Stimulated activated CD8-positive, alpha-beta memory T cell treated with anti-CD3 and anti-CD28 coated beads, Interleukin-12 subunit alpha, Interleukin-12 subunit beta, amount 100 ng/mL, for 4 hours (primary cell): ENCODE data around the gene COL6A1.
"Not testable (repeated sequence)": the region's sequence is repeated elsewhere in the genome, so short reads cannot be mapped to it uniquely, and the experiment has no call there.

ENCODE experiments used
- DNase-seq: peaks from one replicate; pipeline ENCODE4 v3.0.0-alpha.2; 2020; ENCODE audit warnings: low read depth

COL6A1 gene

DNA sequence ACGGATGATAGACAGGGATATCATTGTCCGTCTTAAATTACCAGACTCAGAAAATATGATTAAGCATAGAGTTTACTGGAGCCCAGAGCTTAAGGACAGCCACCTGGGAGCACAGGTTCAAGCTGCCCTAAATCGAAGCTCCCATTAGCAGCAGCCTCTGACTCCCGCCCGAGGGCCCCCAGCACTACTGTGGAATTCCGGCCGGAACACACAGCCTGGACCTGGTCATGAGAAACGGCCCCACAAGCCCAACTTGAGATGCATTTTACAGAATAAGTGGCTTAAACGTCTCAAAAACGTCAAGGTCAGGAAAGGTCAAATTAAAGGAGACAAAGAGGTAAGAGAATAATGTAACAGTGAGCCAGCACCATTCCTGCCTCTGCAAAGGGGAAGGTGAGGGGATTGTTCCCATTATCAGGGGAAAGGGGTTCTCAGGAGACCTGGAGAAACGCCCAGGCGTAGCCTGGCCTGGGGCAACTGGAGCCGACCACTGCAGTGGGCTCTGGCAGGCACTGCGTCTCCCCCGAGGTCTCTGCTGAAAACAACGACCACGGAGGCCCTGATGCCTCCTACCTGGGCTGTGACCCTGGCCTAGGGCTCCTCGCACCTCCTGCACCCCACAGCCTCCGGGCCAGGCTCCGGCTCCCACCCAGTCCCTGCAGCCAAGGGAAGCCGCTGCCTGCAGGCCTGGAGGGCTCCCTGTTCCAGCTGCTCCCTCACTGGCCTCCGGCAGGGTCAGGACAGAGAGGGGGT lies 11.5 kb upstream of the COL6A1 start:
- no peak for DNase-seq

DNA sequence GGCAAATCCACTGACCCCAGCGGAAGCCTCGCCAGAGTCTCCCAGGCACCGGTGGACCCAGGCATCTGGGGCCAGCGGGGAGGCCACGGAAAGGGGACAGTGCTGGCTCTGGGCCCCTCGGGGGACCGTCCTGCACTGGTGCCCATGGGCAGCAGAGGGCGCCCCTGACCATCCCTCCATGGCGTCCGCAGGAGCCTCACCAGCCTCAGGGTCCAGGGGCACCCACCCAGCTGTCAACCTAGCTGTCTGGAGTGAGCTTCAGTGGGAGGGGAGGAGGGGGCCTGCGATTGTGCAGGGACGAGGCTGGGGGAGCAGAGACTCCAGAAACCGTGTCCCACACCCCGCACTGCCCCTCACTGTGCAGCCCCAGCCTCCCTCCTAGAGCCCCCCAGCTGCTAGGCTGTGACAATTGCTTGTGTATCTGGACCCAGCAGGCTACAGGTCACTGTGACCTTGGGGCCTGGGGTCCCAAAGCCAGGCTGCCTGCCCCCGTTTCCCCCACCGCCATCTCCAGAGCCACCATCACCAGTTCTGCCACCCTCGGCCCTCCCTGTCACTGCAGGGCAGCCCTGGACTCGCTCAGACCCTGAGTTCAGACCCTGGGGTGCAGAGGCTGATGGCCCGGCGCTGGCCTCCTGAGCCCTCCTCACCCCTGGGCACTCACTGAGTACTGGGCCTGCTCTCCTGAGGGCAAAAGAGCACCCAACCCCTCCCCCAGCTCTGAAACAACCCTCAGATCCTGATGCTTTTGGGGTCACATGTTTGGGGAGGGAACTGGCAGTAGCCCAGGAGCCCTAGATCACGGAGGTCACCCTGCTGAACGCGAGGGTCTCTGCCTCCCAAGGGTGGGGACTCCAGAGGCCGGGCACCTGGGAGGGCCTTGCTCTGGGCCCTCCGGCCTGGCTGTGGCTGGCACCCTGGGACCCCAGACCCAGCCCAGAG lies 10.6 kb upstream of the COL6A1 start:
- DNase-seq, result no peak

DNA sequence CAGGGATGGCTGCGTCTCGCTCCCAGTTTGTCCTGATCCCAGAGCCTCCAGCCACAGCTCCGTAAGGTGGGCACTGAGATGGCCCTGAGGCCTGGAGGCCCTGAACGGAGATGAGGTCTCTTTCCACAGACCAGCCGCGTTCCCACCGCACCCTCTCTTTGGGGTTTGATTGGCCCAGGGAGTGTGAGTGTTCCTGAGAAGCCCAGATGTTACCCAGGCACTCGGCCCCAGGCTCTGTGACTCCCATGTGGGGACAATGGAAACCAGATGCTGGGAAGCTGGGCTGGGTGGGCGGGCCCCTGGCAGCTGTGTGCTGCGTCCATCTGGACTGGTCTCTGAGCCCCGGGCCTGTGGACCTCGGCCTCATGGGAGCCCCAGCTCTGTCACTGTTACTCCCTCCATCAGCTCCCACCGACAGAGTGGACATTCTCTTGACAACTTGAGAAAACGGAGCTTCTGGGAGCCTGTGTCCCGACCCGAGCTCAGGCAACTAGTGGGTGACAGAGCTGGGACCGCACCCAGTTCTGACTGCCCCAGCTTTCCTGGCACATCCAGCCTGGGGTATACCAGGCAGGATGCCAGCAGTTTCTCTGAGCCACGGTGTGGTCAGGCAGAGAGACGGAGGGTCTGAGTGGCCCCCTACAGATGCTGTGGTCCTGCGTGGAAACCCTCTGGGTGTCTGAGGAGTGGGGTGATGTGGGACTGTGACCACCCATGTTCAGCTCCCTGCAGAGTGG lies 9.8 kb upstream of the COL6A1 start:
- no peak for DNase-seq

- DNase-seq, result no peak
Measured at GRCh38 chr21:45972353-45972715, 9.2 kb upstream of the COL6A1 start.

DNA sequence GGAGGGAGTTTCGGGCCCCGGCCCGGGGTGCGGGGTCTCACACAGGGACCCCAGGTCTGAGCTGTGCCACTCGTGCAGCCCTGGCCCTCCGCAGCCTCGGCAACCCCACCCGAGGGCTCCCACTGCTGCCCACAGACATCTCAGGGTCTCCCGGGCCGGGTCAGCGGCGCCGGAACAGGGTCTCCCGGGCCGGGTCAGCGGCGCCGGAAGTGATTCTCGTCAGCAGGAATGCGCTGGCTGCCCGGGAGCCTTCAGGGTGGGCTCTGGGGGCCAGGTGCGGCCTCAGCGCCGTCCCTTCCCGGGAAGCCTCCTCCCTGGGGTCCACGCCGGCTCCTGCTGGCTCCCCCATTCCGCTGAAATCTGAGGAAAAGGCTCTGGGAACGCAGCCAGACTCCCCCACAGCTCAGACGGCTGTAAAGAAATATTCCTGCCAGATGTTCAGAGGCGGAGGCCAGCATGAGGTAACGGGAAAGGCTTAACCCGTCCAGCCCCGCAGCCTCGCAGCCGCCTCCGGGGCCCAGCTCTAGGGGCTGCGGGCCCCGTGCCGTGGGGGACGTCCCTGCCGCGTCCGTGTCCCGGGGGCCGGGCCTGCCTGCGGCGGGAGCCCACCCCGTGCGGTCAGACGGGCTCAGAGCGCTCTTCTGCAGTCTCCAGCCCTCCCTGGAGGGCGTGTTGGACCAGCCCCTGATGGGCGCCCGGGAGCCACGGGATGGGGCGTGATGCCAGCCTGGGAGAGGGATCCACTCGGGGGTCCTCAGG lies 8.7 kb upstream of the COL6A1 start:
- no peak for DNase-seq

- peak; percentile 72 for DNase-seq
Measured at GRCh38 chr21:45973475-45974072, 8.0 kb upstream of the COL6A1 start.

DNA sequence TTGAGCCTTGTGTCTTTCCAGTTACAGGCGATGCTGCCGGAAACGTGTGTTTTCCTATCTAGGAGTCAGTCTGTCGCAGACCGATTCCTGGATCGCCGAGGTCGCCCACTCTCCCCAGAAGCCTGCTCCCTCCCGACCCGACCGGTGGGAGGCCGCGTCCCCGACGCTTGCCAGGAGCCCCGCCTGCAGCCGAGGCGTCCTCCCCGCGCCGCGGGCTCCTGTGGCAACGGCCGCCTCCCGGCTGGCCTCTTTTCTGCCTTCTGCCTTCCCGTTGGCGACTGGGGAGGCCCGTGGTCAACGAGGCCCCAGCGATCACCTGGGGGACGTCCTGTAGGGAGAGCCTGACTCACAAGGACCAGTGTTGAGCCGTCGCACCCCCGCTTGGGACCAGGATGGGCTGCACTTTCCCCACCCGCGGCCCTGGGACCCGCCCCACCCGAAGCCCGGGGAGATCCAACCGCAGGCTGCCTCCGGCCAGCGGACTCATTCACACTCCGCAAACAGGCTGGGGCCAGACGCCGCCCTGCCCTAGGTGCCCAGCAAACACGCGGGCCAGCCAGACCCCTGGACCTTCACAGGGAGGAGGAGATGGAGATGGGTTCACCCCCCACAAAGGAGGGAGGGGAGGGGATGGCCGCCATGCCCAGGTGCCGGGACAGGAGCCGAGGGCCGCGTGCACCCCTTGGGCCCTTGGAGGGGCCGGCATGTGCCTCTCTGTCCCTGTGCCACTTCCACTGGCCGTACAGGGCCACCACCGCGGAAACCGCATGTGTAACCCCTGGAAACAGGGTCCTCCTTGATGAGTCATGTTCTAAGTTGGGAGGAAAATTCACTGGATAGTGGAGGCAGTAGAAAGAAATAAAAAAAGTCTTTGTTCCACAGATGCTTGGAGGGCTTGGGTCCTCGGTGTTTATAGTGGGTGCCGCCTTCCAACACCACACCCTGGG lies 7.2 kb upstream of the COL6A1 start:
- DNase-seq, result no peak

- no peak for DNase-seq
Measured at GRCh38 chr21:45975020-45975666, 6.4 kb upstream of the COL6A1 start.

DNA sequence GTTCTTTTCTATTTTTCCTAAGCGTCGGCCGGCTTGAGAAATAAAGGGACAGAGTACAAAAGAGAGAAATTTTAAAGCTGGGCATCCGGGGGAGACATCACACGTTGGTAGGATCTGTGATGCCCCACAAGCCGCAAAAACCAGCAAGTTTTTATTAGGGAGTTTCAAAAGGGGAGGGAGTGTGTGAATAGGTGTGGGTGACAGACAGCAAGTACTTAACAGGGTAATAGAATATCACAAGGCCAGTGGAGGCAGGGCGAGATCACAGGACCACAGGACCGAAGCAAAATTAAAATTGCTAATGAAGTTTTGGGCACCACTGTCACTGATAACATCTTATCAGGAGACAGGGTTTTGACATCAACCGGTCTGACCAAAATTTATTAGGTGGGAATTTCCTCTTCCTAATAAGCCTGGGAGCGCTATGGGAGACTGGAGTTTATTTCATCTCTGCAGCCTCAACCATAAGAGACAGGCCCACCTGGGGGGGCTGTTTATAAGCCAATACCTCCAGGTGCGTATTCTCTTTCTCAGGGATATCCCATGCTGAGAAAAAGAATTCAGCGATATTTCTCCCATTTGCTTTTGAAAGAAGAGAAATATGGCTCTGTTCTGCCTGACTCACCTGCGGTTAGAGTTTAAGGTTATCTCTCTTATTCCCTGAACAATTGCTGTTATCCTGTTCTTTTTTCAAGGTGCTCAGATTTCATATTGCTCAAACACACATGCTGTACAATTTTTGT lies 5.7 kb upstream of the COL6A1 start:
- DNase-seq, result not testable (repeated sequence)

- DNase-seq, result no peak
Measured at GRCh38 chr21:45976701-45977311, 4.8 kb upstream of the COL6A1 start.

- no peak for DNase-seq
Measured at GRCh38 chr21:45977396-45977795, 4.2 kb upstream of the COL6A1 start.

- no peak for DNase-seq
Measured at GRCh38 chr21:45979141-45979631, 2.4 kb upstream of the COL6A1 start.

DNA sequence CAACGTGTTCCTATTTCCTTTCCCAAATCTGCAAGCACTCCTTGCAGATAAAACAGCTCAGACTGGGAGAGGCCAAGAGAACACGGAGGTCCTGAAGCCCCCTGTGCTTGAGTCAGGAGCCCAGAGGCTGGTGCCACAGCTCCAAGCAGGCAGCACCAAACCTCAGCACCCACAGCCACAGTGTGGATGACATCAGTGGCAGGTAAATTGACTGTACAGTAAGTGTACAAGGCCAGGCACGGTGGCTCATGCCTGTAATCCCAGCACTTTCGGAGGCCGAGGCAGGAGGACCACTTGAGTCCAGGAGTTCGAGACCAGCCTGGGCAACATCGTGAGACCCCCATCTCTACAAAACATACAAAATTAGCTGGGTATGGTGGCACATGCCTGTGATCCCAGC lies 1.9 kb upstream of the COL6A1 start:
- no peak for DNase-seq

DNA sequence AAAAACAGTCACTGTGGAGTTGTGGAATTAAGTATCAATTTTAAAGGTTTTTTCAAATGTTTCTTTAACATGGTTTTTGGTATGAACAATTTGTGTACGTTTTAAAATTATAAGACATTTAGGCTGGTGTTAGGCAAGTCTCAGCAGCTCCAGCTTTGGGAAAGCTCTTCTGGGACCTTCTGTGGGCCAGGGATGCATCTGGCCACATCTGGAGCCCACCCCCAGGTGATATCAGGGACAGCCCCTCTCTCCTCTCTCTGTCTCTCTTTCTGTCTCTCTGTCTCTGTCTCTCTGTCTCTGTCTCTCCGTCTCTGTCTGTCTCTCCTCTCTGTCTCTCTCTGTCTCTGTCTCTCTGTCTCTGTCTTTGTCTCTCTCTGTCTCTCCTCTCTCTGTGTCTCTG lies 1.3 kb upstream of the COL6A1 start:
- no peak for DNase-seq

- DNase-seq, result no peak
Measured at GRCh38 chr21:45980697-45981096, 873 bp upstream of the COL6A1 start.

DNA sequence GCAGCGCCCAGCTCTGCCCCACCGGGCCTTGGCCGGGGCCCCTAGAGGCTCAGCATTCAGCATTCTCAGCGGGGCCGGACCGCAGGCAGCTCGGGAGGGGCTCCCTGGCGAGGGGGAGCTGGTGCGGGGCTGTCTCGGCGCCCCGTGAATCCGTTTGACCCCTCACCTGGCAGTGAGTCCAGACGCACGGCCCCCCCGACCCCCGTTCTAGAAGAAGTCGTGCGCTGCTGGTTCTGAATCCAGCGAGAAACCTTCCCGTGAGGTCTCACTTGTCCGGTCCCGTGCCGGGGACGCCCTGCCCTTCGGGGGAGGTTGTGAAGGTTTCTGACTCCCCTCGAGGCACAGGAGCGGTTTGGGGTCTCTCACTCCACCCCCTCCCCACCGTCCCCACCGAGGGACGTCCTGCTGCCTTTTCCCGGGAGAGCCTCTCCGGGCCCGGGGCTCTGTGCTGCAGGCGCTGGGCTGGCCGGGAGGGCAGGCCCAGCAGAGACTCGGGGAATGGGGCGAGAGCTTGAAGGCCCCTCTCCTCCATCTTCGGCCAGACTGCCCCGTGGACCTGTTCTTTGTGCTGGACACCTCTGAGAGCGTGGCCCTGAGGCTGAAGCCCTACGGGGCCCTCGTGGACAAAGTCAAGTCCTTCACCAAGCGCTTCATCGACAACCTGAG lies 655 bp downstream of the COL6A1 start:
- DNase-seq, result no peak

DNA sequence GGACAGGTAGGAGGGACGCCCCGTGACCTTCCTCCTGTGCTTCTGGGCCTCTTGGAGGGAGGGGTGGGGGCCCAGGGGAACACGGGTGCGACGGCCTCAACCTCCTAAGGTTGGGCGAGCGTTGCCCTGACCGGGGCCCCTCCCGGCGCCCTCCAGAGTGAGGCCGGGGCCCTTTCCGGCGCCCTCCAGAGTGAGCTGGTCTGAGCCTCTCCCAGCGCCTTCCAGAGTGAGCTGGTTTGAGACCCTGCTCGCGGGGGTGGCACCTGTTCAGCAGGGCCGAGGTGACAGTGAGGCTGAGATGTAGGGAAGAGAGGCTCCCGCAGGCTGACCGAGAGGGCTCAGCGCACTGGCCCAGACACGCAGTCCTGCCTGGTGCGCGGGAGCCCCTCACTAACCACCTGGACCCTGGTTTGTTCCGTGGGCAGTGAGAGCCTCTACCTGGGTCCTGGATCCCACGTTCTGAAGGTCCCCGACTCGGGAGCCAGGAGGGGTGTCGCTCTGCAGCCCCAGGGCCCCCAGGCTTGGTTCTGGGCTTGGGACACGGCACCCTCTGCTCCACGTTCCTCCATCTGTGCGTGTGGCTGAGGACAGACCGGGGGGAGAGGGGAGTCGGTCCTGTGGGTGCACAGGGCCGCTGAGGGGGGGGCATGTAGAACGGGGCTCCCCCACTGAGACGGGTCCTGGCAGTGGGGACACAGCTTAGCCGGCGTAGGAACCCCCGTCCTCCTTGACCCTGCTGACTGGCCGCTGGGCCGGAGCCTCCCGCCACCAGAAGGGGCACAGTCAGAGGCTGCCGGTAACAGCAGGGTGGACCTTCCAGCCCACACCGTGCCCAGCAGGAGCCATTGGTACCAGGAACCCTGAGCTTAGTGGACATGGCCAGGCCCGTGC lies 1.4 kb downstream of the COL6A1 start:
- no peak for DNase-seq
